GM06990 (cell line): Measurements from ENCODE around the gene CCL16.

Experiments
- DNase-seq: peaks from one replicate; pipeline ENCODE4 v3.0.0-alpha.2; 2011; ENCODE audit not compliant: insufficient read length; ENCODE audit errors: extremely low read depth
- H3K27me3 ChIP-seq: replicated peaks from 2 replicates; pipeline ENCODE4 v1.6.0; 2011; ENCODE audit warnings: low read length; ENCODE audit not compliant: control insufficient read depth, insufficient read depth
- H3K36me3 ChIP-seq: 2 replicates; pipeline ENCODE4 v1.5.1; 2011; ENCODE audit warnings: low read length; ENCODE audit not compliant: control insufficient read depth, insufficient read depth
- H3K4me3 ChIP-seq: replicated peaks from 2 replicates; pipeline ENCODE4 v1.5.1; 2011; ENCODE audit warnings: low read depth, mild to moderate bottlenecking, control low read depth, low read length
- TF ChIP-seq, protein P1 (sequence below): IDR thresholded peaks from 2 replicates; pipeline ENCODE4 v1.5.1; 2011; ENCODE audit warnings: low read length, control low read depth, mild to moderate bottlenecking, inconsistent platforms; ENCODE audit not compliant: insufficient read depth, poor library complexity, severe bottlenecking

Gene CCL16, protein sequence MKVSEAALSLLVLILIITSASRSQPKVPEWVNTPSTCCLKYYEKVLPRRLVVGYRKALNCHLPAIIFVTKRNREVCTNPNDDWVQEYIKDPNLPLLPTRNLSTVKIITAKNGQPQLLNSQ

DNA sequence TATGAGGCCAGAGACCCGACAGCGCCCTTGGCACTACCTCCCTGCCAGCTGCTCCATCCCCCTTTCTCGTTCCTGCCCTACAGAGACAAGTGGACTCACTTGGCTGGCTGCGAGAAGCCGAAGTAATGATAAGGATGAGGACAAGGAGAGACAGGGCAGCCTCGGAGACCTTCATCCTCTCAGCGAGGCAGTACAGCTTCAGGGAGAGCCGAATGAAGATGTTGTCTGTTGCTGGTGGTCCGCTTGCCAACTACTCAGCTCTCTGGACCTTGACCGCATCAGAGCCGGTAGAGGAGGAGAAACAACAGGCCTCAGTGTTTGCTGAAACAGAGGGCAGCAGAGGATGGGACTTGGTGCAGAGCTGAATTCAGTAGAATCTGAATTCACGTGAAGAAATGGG lies at the start of gene CCL16:
Gene CCL16 (minus strand): TSS at position 252 of the 400 bp plus-strand sequence. CDS start 77 bp downstream, at position 175.
- no peak for DNase-seq
- no peaks in the 10 kb centered on the region for H3K27me3 ChIP-seq
- H3K4me3 ChIP-seq = no peak within 1 kb of the TSS
- H3K36me3 ChIP-seq = no peaks in the 10 kb centered on the region
- TF ChIP-seq, protein P1, sequence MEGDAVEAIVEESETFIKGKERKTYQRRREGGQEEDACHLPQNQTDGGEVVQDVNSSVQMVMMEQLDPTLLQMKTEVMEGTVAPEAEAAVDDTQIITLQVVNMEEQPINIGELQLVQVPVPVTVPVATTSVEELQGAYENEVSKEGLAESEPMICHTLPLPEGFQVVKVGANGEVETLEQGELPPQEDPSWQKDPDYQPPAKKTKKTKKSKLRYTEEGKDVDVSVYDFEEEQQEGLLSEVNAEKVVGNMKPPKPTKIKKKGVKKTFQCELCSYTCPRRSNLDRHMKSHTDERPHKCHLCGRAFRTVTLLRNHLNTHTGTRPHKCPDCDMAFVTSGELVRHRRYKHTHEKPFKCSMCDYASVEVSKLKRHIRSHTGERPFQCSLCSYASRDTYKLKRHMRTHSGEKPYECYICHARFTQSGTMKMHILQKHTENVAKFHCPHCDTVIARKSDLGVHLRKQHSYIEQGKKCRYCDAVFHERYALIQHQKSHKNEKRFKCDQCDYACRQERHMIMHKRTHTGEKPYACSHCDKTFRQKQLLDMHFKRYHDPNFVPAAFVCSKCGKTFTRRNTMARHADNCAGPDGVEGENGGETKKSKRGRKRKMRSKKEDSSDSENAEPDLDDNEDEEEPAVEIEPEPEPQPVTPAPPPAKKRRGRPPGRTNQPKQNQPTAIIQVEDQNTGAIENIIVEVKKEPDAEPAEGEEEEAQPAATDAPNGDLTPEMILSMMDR = no peak

DNA sequence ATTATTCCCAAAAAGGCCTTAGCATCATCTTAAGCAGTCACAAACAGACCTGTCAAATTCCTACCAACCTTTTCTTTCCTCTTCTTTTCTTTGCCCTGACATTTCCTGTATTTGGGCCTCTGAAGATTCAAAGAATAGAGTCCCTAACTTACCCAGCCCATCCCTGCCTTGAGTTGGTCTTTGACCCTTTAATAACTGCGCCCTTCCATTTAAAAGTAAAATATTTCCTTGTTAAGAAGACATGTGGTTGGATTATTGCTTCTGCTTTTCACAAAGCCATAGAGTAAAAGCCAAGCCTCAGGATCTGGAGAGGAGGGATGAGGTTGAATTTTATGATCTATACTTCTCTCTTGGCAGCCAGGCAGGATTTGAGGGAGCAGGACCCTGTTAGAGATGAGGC lies 49.7 kb upstream of the CCL16 start:
- Histone ChIP-seq H3K4me3 (no peak overlapping the region), H3K36me3 (no peaks in the 10 kb centered on the region), H3K27me3 (no peaks in the 10 kb centered on the region; the same call in 1 of the 2 replicates)
- TF ChIP-seq, protein P1 = no peak
- no peak for DNase-seq

DNA sequence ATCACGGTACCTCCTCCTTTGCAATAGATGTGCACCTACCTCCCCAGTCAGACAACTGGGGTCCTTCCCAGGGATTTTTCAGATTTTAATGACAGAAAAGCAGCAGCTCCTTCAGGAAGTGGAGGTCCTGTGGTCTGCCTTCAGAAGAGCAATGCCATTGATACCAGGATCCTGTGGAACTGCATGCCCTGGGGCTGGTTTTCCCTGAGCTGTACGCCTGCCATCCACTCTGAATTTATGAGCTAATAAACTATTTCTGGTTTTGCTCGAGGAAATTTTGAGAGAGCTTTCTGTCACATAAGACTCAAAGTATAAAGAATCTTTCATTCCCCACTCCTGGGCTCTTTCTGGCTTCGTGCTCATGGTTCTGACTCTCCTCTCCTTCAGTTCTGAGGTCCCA lies 46.5 kb upstream of the CCL16 start:
- H3K36me3 ChIP-seq = no peaks in the 10 kb centered on the region
- TF ChIP-seq, protein P1 = no peak
- DNase-seq = no peak
- no peak overlapping the region for H3K4me3 ChIP-seq
- H3K27me3 ChIP-seq = no peaks in the 10 kb centered on the region; the same call in 1 of the 2 replicates

DNA sequence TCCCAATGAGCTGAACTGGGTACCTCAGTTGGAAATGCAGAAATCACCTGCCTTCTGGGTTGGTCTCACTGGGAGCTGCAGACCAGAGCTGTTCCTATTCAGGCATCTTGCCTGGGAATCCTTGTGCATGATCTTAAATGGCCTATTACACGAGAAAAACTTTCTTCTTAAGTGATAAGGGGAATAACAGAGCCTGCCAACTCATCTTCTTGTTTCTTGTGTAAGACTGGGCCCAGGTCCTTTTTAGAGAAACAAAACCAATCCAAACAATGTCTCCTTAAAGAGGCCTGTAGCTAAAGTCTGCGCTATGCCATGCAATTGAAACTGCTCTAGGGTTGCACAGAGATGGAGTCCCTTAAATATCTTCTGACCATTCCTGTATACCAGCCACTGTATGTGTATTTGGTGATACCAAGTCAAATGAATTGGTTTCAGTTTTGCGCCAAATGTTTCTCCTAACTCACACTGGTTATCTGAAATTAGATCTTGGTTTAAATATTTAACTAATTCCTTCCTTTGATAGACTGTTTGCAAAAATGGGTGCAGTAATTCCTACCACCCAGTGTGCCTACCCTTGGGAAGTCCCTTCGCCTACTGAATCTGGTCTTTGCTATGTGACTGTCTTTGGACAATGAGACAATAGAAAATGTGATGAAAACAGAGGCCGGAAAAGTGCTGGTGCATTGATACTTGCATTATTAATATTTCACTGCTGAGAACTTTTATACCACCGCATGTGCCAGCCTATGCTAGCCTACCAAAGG lies 43.0 kb upstream of the CCL16 start:
- Histone ChIP-seq H3K4me3 (no peak overlapping the region), H3K36me3 (no peaks in the 10 kb centered on the region), H3K27me3 (no peaks in the 10 kb centered on the region; the same call in 1 of the 2 replicates)
- TF ChIP-seq, protein P1 = no peak
- DNase-seq = no peak

DNA sequence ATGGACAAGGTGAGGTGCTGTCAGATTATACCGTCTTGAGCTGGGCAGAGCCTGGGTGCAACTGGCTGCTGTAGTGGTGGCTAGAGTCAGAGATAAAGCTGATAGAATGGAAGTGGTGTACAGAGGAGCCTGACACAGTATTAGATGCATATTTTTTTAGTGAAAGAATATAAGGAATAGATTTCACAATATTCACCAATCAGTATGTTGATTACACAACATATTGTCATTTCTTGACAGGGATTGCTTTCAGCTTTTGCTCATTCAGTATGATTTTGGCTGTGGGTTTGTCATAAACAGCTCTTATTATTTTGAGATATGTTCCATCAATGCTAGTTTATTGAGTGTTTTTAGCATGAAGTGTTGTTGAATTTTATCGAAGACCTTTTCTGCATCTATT lies 38.1 kb upstream of the CCL16 start:
- H3K4me3 ChIP-seq = no peak overlapping the region
- TF ChIP-seq, protein P1 = no peak

More for the DNA sequence above, 38.1 kb upstream of the CCL16 start:
- H3K27me3 ChIP-seq = no peaks in the 10 kb centered on the region
- no peaks in the 10 kb centered on the region for H3K36me3 ChIP-seq
- DNase-seq = no peak
